ENCODE data around the gene ATP9B.

The ATP9B gene

DNA sequence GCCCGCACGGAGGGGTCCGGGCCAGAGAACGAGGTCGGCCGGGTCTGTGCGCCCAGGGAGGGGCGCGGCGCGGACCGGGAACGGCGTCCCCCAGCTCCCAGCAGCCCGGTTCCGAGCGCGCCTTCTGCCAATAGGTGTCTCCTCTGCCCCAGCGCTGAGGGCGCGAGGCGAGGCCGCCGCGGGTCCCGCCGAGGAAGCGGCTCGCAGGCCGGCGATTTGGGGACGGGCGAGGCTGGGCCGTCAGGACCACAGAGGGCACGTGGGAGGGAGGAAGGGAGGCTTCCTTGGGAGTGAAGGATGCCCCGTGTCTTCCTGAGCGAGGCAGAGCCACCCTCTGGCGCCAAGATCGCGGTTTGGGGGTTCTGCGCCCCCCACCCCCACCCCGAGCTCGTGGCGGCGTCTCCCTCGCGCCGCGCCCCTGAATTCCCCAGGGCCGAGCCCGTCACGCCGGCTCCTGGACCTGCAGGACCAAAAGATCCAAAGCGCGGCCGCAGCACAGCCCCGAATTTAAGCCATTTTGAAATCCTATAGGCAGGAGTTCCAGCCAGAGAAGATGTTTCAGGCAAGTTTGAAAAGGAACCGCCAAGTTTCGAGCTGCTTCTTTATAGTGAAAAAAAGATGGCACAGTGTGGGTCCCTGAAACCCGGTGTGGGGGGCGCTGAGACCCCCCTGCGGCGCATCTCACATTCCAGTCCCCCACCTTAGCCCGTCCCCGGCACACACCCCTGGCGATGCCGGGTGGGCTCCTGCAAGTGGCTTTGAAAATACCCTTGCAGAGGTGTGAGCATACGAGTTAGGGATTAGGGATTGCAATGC lies 327.4 kb downstream of the ATP9B start:
- TF ChIP-seq CTCF (conservative IDR thresholded peaks at IDR 0.05): peak; percentile 51
- H3K27ac ChIP-seq: no peak overlapping the region

GRCh38 chr18:79397247-79397829 lies 328.1 kb downstream of the ATP9B start:
- no peak for TF ChIP-seq CTCF (conservative IDR thresholded peaks at IDR 0.05)
- H3K27ac ChIP-seq: no peak overlapping the region

DNA sequence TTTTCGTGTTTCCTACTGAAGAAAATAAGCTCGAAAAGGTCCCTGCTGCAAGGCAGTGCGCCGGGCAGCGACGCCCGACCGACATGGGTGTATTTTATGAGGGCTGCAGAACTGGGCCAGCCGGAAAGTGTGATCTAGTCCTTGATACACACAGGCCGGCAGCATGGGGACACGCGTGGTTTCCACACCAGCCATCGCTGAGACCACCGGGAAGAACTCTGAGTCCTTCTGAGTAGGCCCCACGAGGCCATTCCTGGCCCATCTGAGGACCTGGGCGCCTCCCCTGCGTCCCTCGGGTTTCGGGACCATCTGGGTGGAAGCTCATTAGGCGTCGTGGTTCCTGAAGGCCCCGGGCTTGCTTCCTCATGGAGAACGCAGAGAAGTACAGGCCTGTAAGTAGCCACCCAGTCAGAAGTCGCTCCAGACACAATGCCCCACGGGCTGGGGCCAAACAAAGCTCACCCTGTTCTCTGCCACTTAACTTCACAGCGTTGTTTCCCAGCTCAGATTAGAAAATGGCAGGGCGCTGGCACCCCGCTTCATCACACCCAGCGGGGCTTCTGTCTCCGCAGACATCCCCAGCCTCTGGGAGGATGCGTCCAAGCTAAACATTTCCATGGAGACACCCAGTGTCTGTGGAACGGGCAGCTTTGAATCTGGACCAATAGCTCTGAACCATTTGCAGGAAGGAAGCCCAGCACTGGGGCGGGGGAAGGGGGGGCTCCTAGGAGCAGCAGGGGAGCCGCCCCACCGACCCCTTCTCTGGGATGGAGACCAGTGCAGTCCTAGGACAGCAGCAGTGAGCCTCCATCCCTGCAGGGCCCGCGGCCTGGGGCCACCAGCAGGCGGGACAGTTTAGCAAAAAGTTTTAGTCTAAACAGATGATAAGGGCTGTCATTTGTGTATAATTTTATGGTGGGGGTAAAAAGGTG lies 328.9 kb downstream of the ATP9B start:
- TF ChIP-seq CTCF (conservative IDR thresholded peaks at IDR 0.05): no peak
- no peak overlapping the region for H3K27ac ChIP-seq

DNA sequence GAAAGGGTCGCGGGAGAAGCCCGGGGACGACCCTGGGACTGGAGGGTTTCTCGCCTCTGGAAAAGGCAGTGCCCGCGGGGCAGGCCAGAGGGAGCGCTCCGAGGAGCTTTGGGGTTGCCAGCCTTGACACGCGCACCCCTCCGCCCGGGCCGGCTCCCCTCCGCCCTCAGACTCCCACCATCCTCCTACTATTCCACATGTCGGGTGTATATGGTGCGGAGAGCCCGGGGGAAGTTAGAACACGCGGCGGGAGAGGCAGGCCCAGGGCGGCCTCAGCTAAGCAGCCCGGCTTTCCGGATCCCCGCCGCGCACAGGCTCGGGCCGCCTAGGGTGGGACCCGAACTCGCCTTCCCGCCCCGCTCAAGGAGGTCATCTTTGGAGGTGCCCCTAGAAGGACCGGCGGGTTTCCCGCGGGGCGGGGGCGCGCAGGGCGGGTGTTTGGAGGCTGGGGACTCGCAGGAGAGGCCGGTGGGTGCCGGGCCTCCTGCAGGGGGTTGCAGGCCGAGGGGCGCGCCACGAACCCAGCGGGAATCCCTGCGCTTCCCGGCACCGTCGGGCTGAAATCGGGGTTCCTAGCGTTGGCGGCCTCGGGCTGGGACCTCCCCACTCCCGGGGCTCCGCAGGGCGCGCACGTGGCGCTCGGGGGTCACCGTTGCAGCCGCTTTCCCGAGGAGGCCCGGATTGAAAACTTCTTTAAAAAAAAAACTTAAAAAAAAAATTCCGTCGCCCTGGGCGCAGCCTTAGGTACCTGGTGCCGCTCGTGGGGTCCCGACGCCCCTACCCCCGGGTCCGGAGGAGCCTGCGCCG lies 330.3 kb downstream of the ATP9B start:
- no peak for TF ChIP-seq CTCF (conservative IDR thresholded peaks at IDR 0.05)
- no peak overlapping the region; the same call in 1 of the 2 replicates for H3K27ac ChIP-seq

DNA sequence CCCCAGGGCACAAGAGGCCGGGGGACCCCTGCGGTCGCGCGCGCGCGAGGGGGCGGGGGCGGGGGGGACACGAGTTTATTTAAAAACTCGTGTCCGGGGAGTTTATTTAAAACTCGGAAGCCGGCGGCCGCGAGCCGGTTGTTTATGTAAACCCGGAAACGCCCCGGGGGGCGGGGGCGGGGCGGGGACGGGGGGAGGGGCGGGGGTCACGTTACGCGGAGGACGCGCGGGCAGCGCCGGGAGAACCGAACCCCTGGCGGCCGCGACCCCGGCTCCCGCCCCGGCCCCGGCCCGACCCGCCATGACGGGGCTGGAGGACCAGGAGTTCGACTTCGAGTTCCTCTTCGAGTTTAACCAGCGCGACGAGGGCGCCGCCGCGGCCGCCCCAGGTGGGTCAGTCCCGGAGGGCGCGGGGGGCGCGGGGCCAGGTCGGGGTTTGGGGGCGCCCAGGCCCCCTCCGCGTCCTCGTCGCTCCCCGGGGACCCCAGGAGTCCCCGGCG lies 330.9 kb downstream of the ATP9B start:
- TF ChIP-seq CTCF (conservative IDR thresholded peaks at IDR 0.05): no peak
- H3K27ac ChIP-seq: peak overlapping the region; percentile 36; the same call in 1 of the 2 replicates

DNA sequence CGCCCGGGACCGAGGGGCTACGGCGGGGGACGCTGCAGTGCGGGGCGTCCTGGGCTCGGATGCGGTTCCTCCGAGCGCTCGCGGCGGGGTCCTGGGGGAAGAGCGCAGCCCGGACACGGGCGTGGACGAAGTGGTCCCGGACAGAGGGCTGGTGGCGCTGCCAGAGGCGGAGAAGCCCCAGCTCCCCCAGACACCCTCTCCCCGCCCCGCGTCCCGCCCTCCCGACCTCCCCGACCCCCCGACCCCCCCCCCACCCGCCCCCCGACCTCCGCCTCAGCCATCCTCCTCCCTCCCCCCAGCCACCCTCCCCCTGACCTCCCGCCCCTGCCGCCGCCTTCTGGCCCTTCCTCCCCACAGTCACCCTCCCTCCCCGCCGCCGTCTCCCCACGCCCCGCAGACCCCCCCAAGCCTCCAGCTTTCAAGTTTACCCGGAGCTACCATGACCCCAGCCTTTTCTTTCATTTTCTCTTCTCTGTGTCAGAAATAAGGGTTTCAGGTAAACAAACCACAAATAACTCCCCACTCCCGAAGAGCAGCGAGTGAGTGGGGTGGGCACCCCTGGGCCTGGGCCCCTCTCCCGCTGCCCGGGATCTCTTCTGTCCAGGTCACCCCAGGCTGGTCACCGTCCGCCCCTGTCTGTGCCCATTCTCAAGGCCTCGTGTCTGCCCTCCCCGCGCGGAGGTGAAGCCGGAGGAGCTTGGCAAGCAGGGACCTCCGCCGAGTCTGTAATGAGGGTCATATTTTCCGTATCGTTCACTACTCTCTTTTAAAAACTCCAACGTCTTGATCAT lies 331.6 kb downstream of the ATP9B start:
- no peak for TF ChIP-seq CTCF (conservative IDR thresholded peaks at IDR 0.05)
- H3K27ac ChIP-seq: peak overlapping the region; percentile 36; the same call in 1 of the 2 replicates
